Testis (tissue), 3 donors: Measurements from ENCODE around the gene ATAT1. TPM values are rescaled to one million over a fixed set of nuclear protein-coding genes. Genes with fewer than 3 reads are reported as not detected.
A peak's percentile ranks its signal among the peaks of the same experiment; 100 is the strongest.

ENCODE experiments used
- DNase-seq: peaks from one replicate; pipeline ENCODE4 v3.0.0-alpha.2; 2019
- H3K27ac ChIP-seq, 2 donors: fragments of 200-600 bp; sonication (generic); one replicate each; pipeline ENCODE4 v1.5.1; 2019
- H3K27me3 ChIP-seq: fragments of 200-600 bp; sonication (generic); one replicate; pipeline ENCODE4 v1.5.1; 2019
- H3K36me3 ChIP-seq: fragments of 200-600 bp; sonication (generic); one replicate; pipeline ENCODE4 v1.5.1; 2017; ENCODE audit warnings: low read depth; ENCODE audit errors: missing control alignments
- H3K4me1 ChIP-seq: fragments of 200-600 bp; sonication (generic); one replicate; pipeline ENCODE4 v1.5.1; 2019
- H3K4me3 ChIP-seq, 2 donors: fragments of 200-600 bp; sonication (generic); one replicate each; pipeline ENCODE4 v1.5.1; 2017 to 2019
- H3K9me3 ChIP-seq: fragments of 200-600 bp; sonication (generic); one replicate; pipeline ENCODE4 v1.5.1; 2017
- CTCF ChIP-seq, 3 experiments: fragments of 450-650 bp in 2 of 3; fragments of 200-600 bp in 1 of 3; sonication (generic) in 1 of 3; IDR thresholded peaks; one replicate each; pipeline ENCODE4 v1.5.1; 2016 to 2019; ENCODE audit warnings: antibody characterized with exemption in 3 of 3, mild to moderate bottlenecking in 2 of 3, moderate library complexity in 1 of 3
- POLR2A ChIP-seq: fragments of 450-650 bp; IDR thresholded peaks from one replicate; pipeline ENCODE4 v1.6.1; 2017; ENCODE audit warnings: antibody characterized with exemption, mild to moderate bottlenecking, moderate library complexity
- WGBS, 2 donors: methylation state at CpG; one replicate each; pipeline ENCODE4 v1.1.5; 2018; 5-methylcytosine and 5-hydroxymethylcytosine counted together
- intact Hi-C: fragments of 100-400 bp; cut with DNase I; formaldehyde crosslinking; loops from one replicate; pipeline ENCODE4 v1.15.1; 2023; ENCODE audit warnings: low total_unique reads
- microRNA counts, 2 donors: library from miRNA; unstranded; fragments of <30 nt; microRNA quantifications; one replicate each; lab custom pipeline; 2016
- microRNA-seq, 2 donors: library from miRNA; unstranded; fragments of <30 nt; microRNA quantifications; one replicate each; pipeline ENCODE4, GENCODE V29; 2016; ENCODE audit warnings: borderline number of aligned reads in 2 of 2, borderline replicate concordance in 1 of 2
- polyA plus RNA-seq: library from polyadenylated mRNA; stranded (reverse); fragments of 350-450 nt; fragmentation: Illumina TruSeq; extraction: RNeasy Lipid Tissue Mini Kit (QIAGEN cat#74804); gene quantifications from one replicate; pipeline ENCODE4 v1.2.3, GENCODE V29; 2014; ENCODE audit warnings: low read depth, low replicate concordance; ENCODE audit not compliant: insufficient read depth
- small RNA-seq, 2 donors: library from RNA; depleted of rRNA; stranded (forward); fragments of <200 nt; gene quantifications; one replicate each; pipeline ENCODE3, GENCODE V24; 2016
- total RNA-seq, 2 donors: library from RNA; depleted of rRNA; stranded (reverse); fragments of >200 nt; gene quantifications; one replicate each; pipeline ENCODE4 v1.2.3, GENCODE V29; 2016

ATAT1 gene
- total and polyA plus RNA-seq, 3 donors from 2014 or later = 20.7 to 36.4 (median 29.4) TPM

DNA sequence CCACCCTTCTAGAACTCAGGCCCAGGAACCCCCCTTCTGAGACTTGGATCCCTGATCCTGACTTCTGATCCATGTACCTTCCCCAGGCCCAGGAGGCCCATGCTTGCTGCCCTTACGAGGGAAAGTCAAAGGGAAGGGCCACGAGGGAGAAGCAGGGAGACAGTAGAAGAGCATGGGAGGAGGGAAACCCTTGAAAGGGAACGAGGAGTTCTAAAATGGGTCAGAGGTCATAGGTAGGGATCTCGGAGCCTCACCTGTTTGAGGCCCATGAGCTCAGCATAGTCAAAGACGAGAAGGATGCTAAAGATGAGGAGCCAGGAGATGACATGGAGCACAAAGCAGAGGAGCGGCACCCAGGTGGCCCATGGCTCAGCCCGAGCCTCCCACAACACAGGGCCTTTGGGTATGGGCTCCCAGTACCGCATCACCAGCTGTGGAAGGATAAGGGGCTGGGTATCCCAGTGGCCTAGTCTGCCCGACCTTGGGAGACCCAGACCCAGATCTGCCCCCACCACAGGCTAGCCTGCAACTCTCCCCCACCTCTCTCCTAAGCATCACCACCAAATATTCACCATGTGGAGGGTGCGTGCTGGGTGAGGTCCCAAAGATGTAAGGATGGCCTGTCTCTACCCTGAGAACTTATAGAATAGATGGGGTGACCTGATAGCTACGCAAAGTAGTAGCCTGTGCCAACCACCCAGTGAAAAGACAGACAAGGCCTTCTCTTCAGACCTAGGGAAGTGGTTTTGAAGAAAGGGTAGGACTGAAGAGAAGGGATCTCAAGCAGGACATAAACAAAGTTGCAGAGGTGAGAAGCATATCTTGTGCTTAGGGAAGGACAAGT is 62.6 kb downstream of the ATAT1 start:
- DNase-seq = no peak
- 80 to 84% methylated on average over 9 to 11 of the region's 11 CpGs for WGBS, 2 donors
- H3K27ac ChIP-seq = peak overlapping the region in 1 of 2 donors; percentile 94

DNA sequence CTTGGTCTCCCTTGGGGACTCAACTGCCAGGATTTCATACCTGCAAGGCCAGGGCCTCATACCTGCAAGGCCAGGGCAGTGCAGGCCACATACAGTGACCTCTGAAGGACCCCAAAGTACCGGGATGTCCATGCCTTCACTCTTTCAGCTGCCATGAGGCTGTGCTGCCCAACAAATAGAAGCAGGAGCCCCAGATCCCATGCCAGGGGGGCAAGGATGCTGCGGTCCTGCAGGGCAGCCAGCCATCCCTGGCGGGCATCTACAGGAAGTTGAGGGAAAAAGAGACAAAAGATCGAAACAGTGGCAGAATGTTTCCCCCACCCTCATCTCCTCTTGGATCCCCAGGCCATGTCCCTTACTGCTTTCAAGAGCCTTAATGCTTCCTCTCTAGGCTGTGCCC is 63.3 kb downstream of the ATAT1 start:
- WGBS, 2 donors = 30 to 50% methylated on average over 4 of the region's 4 CpGs
- no peaks in the 10 kb centered on the region for H3K27me3 ChIP-seq
- no peak for DNase-seq
- peak overlapping the region; percentile 61 to 92 for H3K27ac ChIP-seq
- H3K9me3 ChIP-seq = no peaks in the 10 kb centered on the region
- no peaks in the 10 kb centered on the region for H3K36me3 ChIP-seq
- peaks cover 36% of the 10 kb centered on the region for H3K4me1 ChIP-seq
- intact Hi-C loops = no loop called here
- H3K4me3 ChIP-seq = peak overlapping the region in 1 of 2 donors; percentile 72
- TF ChIP-seq CTCF (IDR thresholded peaks at IDR 0.05) = no peak
- TF ChIP-seq POLR2A = no peak

More for the DNA sequence above, 62.6 kb downstream of the ATAT1 start:
- intact Hi-C loops = no loop called here
- Histone ChIP-seq H3K9me3 (no peaks in the 10 kb centered on the region), H3K27me3 (no peaks in the 10 kb centered on the region), H3K4me1 (peaks cover 41% of the 10 kb centered on the region), H3K4me3 (no peak overlapping the region), H3K36me3 (no peaks in the 10 kb centered on the region)
- TF ChIP-seq POLR2A = no peak
- no peak for TF ChIP-seq CTCF (IDR thresholded peaks at IDR 0.05)

- WGBS, 2 donors = 1 to 2% methylated on average over 25 to 40 of the region's 40 CpGs
- TF ChIP-seq POLR2A = no peak
Measured at GRCh38 chr6:30690403-30691207, 63.9 kb downstream of the ATAT1 start, which contains the start of gene NRM. Gene NRM (minus strand): TSS chr6:30690984. CDS start chr6:30690974, 10 bp downstream.

GRCh38 chr6:30691208-30691847 is 64.7 kb downstream of the ATAT1 start:
- H3K27me3 ChIP-seq = no peaks in the 10 kb centered on the region
- H3K4me1 ChIP-seq = peaks cover 30% of the 10 kb centered on the region
- intact Hi-C loops = no loop called here
- DNase-seq = no peak
- peak overlapping the region; percentile 58 to 72 for H3K4me3 ChIP-seq
- H3K9me3 ChIP-seq = no peaks in the 10 kb centered on the region
- TF ChIP-seq CTCF (IDR thresholded peaks at IDR 0.05) = no peak
- no peak for TF ChIP-seq POLR2A
- H3K36me3 ChIP-seq = no peaks in the 10 kb centered on the region
- WGBS, 2 donors = 8 to 13% methylated on average over 8 of the region's 8 CpGs
- peak overlapping the region; percentile 61 to 92 for H3K27ac ChIP-seq

More at GRCh38 chr6:30690403-30691207, 63.9 kb downstream of the ATAT1 start, which contains the start of gene NRM:
- intact Hi-C loops = no loop called here
- no peaks in the 10 kb centered on the region for H3K36me3 ChIP-seq
- H3K4me1 ChIP-seq = peaks cover 33% of the 10 kb centered on the region
- peak within 1 kb of the TSS; percentile 58 to 72 for H3K4me3 ChIP-seq
- H3K27ac ChIP-seq = peak within 1 kb of the TSS; percentile 61 to 92
- H3K27me3 ChIP-seq = no peaks in the 10 kb centered on the region
- peak; percentile 91 for DNase-seq
- no peaks in the 10 kb centered on the region for H3K9me3 ChIP-seq

MicroRNA genes within 50 kb of the gene (microRNA counts, 767-probe panel; counts per million panel counts)
- 0 to 152 counts per million in 2 donors for microRNA hsa-miR-877-5p (lab: Ali Mortazavi, UCI)

Small RNA genes lying within 50 kb of the gene (microRNA-seq; reads per million reads assigned to microRNA genes)
- gene MIR877 = 88.3 to 152 reads per million in 2 donors

Small RNA genes lying within 50 kb of the gene (small RNA-seq; reads per million reads assigned to genes)
- gene MIR877 = 2.1 to 3.0 reads per million in 2 donors

Other genes starting within 250 kb of the ATAT1 start
- 100 to 1,000 TPM in 1 of 2 donors, 10 to 100 TPM in 1; 90.2 to 145 TPM for gene HLA-E, start 137.4 kb upstream of the ATAT1 start, total RNA-seq
- gene HLA-E, start 137.4 kb upstream of the ATAT1 start, polyA plus RNA-seq = 253 TPM
- 10 to 100 TPM; 68.7 to 72.8 TPM for gene GNL1, start 70.4 kb upstream of the ATAT1 start, total RNA-seq
- 205 TPM for gene GNL1, start 70.4 kb upstream of the ATAT1 start, polyA plus RNA-seq
- gene PRR3, start 69.6 kb upstream of the ATAT1 start, total RNA-seq = 10 to 100 TPM; 11.2 to 22.9 TPM
- gene PRR3, start 69.6 kb upstream of the ATAT1 start, polyA plus RNA-seq = 11.0 TPM
- 10 to 100 TPM; 63.2 to 67.1 TPM for gene ABCF1, start 55.4 kb upstream of the ATAT1 start, total RNA-seq
- 104 TPM for gene ABCF1, start 55.4 kb upstream of the ATAT1 start, polyA plus RNA-seq
- 10 to 100 TPM; 50.8 to 72.7 TPM for gene PPP1R10, start 9.6 kb upstream of the ATAT1 start, total RNA-seq
- 47.4 TPM for gene PPP1R10, start 9.6 kb upstream of the ATAT1 start, polyA plus RNA-seq
- 10 to 100 TPM; 36.1 to 49.5 TPM for gene MRPS18B, start 9.0 kb upstream of the ATAT1 start, total RNA-seq
- 54.5 TPM for gene MRPS18B, start 9.0 kb upstream of the ATAT1 start, polyA plus RNA-seq
- gene C6orf136, start 20.3 kb downstream of the ATAT1 start, total RNA-seq = 10 to 100 TPM; 17.8 to 22.0 TPM
- 26.0 TPM for gene C6orf136, start 20.3 kb downstream of the ATAT1 start, polyA plus RNA-seq
- 10 to 100 TPM; 68.0 TPM for gene DHX16, start 46.1 kb downstream of the ATAT1 start, total RNA-seq
- 109 TPM for gene DHX16, start 46.1 kb downstream of the ATAT1 start, polyA plus RNA-seq
- 1 to 10 TPM; 9.0 to 9.3 TPM for gene PPP1R18, start 59.8 kb downstream of the ATAT1 start, total RNA-seq
- 24.9 TPM for gene PPP1R18, start 59.8 kb downstream of the ATAT1 start, polyA plus RNA-seq
- gene NRM, start 64.1 kb downstream of the ATAT1 start, total RNA-seq = 10 to 100 TPM in 1 of 2 donors, 1 to 10 TPM in 1; 9.5 to 10.5 TPM
- gene NRM, start 64.1 kb downstream of the ATAT1 start, polyA plus RNA-seq = 26.6 TPM
- gene MDC1, start 90.4 kb downstream of the ATAT1 start, total RNA-seq = 10 to 100 TPM; 56.6 to 79.3 TPM
- gene MDC1, start 90.4 kb downstream of the ATAT1 start, polyA plus RNA-seq = 155 TPM
- gene TUBB, start 93.5 kb downstream of the ATAT1 start, total RNA-seq = 100 to 1,000 TPM; 173 to 252 TPM
- 309 TPM for gene TUBB, start 93.5 kb downstream of the ATAT1 start, polyA plus RNA-seq
- gene FLOT1, start 115.8 kb downstream of the ATAT1 start, total RNA-seq = 10 to 100 TPM; 84.1 to 88.1 TPM
- gene FLOT1, start 115.8 kb downstream of the ATAT1 start, polyA plus RNA-seq = 169 TPM
- gene IER3, start 117.7 kb downstream of the ATAT1 start, total RNA-seq = 1 to 10 TPM; 1.4 to 7.7 TPM
- gene IER3, start 117.7 kb downstream of the ATAT1 start, polyA plus RNA-seq = 11.1 TPM